ENCODE results near the gene SSU72. TPM values are rescaled to one million over a fixed set of nuclear protein-coding genes. Genes with fewer than 3 reads are reported as not detected.
A peak's percentile ranks its signal among the peaks of the same experiment; 100 is the strongest.
"Not testable (repeated sequence)": the region's sequence is repeated elsewhere in the genome, so short reads cannot be mapped to it uniquely, and the experiment has no call there.

Gene SSU72
- total RNA-seq, 6 experiments from 2014 or later, result 46.6 to 72.6 (median 63.8) TPM

DNA sequence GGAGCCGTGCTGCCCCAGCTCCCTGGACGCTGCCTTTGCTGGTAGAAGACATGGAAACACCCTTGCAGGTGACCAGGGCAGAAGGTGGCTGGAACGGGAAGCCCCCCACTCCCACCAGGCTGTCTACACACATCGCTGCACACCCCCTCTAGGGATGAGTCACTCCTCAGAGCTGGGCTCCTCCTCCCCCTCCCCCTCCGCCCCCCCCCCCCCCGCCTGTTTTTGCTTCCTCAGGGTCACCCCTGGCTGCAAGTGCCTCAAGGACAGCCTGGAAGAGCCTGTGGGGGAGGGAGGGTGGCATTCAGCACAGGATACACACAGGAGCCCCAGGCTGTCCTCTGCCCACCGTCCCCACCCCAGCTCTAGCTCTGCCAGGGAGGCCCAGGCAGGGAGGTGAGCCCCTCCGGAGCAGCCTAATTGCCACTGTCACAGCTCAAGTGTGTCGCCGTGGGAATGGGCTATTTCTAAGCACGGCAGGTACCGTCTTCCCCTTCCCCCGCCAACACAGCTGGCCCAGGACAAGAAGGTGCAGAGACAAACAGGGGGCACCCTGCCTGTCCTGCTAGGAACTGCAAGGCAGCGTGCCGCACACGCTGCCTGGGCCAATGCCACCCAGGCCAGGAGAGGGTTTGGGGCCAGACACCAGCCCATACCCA, 22.7 kb upstream of the SSU72 start:
- intact Hi-C loops (cut with DNase I), result no loop called here
- Histone ChIP-seq H3K36me3 (no peaks in the 10 kb centered on the region), H3K27ac (no peak overlapping the region), H3K4me3 (no peak overlapping the region), H3K9me3 (no peaks in the 10 kb centered on the region), H3K4me1 (peaks cover 0 to 4% (median 0%) of the 10 kb centered on the region in 4 donors), H3K27me3 (peaks cover 6 to 7% of the 10 kb centered on the region in 2 donors)
- WGBS (ENCODE audit: insufficient coverage, low coverage, low lambda C conversion rate, missing lambda C conversion rate), result 20% methylated on average over 9 of the region's 16 CpGs
- DNase-seq (no peak), ATAC-seq (peak; percentile 7 to 49 (median 44))
- peak in 2 of 4 donors; percentile 16 to 17 for TF ChIP-seq CTCF (IDR thresholded peaks at IDR 0.05)
- no peak for TF ChIP-seq POLR2A (IDR thresholded peaks at IDR 0.05)

DNA sequence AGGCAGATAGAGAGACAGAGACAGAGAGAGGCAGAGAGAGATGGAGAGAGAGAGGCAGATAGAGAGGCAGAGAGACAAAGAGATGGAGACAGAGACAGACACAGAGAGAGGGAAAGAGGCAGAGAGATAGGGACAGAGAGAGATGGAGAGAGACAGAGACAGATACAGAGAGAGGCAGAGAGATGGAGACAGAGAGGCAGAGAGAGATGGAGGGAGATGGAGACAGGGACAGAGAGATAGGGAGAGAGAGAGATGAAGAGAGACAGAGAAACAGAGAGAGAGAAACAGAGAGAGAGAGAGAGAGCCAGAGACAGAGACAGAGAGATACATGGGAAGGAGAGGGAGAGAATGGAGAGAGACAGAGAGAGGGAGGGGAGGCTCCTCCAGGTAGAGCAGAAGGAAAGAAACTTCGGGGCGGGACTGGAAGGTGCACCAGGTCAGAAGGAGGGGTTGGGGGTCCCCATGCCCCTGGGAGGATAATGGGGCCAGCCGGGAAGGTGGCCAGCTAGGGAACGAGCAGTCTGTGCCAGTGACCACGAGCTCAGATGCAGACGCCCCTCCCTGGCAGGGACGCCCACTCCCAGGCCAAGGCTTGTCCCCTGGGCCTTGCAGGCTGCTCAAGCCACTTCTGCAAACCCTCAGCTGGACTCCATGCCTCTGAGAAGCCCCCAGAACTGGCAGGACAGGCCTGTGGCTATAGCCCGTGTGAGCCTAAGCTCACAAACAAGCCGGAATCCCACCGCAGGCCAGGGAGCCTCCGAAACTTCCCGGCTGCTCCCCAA, 22.0 kb upstream of the SSU72 start:
- peaks cover 6 to 7% of the 10 kb centered on the region in 2 donors for H3K27me3 ChIP-seq
- DNase-seq (no peak), ATAC-seq (no peak)
- no peak overlapping the region for H3K27ac ChIP-seq
- intact Hi-C loops (cut with DNase I), result no loop called here
- WGBS (ENCODE audit: insufficient coverage, low coverage, low lambda C conversion rate, missing lambda C conversion rate), result 59% methylated on average over 6 of the region's 12 CpGs
- TF ChIP-seq CTCF (IDR thresholded peaks at IDR 0.05), result no peak
- H3K4me1 ChIP-seq, result peaks cover 0 to 4% (median 0%) of the 10 kb centered on the region in 4 donors
- no peaks in the 10 kb centered on the region for H3K9me3 ChIP-seq
- no peaks in the 10 kb centered on the region for H3K36me3 ChIP-seq
- H3K4me3 ChIP-seq, result no peak overlapping the region

DNA sequence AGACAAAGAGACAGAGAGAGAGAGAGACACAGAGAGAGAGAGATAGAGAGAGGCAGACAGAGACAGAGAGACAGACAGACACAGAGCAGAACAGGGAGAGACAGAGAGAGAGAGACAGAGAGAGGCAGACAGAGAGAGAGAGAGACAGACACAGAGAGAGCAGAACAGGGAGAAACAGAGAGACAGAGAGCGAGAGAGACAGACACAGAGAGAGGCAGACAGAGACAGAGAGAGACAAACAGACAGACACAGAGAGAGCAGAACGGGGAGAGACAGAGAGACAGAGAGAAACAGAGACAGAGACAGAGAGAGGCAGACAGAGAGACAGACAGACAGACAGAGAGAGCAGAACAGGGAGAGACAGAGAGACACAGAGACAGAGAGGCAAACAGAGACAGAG, 20.7 kb upstream of the SSU72 start:
- H3K27ac ChIP-seq; H3K36me3 ChIP-seq; intact Hi-C loops (cut with DNase I); H3K4me1 ChIP-seq; ATAC-seq; H3K9me3 ChIP-seq; H3K27me3 ChIP-seq; H3K4me3 ChIP-seq; DNase-seq: not testable (repeated sequence)
- WGBS (ENCODE audit: insufficient coverage, low coverage, low lambda C conversion rate, missing lambda C conversion rate), result 58% methylated on average over 2 of the region's 2 CpGs

GRCh38 chr1:1594602-1595260, 20.1 kb upstream of the SSU72 start:
- Histone ChIP-seq H3K36me3 (no peaks in the 10 kb centered on the region), H3K9me3 (no peaks in the 10 kb centered on the region), H3K4me1 (no peaks in the 10 kb centered on the region), H3K27me3 (peaks cover 0 to 7% of the 10 kb centered on the region in 2 donors), H3K4me3 (no peak overlapping the region), H3K27ac (no peak overlapping the region)
- no peak for TF ChIP-seq CTCF (IDR thresholded peaks at IDR 0.05)
- no peak for TF ChIP-seq POLR2A (IDR thresholded peaks at IDR 0.05)
- intact Hi-C loops (cut with DNase I), result no loop called here
- ATAC-seq, result no peak
- DNase-seq, result no peak
- WGBS (ENCODE audit: insufficient coverage, low coverage, low lambda C conversion rate, missing lambda C conversion rate), result 67% methylated on average over 10 of the region's 10 CpGs
